Activated CD4-positive, alpha-beta T cell treated with anti-CD3 and anti-CD28 coated beads for 24 hours (primary cell): ENCODE data around the gene HACD2.

Experiments
- DNase-seq, 2 donors: peaks; one replicate each; pipeline ENCODE4 v3.0.0-alpha.2; 2020; ENCODE audit warnings: low read depth in 2 of 2

HACD2 gene, protein sequence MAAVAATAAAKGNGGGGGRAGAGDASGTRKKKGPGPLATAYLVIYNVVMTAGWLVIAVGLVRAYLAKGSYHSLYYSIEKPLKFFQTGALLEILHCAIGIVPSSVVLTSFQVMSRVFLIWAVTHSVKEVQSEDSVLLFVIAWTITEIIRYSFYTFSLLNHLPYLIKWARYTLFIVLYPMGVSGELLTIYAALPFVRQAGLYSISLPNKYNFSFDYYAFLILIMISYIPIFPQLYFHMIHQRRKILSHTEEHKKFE

DNA sequence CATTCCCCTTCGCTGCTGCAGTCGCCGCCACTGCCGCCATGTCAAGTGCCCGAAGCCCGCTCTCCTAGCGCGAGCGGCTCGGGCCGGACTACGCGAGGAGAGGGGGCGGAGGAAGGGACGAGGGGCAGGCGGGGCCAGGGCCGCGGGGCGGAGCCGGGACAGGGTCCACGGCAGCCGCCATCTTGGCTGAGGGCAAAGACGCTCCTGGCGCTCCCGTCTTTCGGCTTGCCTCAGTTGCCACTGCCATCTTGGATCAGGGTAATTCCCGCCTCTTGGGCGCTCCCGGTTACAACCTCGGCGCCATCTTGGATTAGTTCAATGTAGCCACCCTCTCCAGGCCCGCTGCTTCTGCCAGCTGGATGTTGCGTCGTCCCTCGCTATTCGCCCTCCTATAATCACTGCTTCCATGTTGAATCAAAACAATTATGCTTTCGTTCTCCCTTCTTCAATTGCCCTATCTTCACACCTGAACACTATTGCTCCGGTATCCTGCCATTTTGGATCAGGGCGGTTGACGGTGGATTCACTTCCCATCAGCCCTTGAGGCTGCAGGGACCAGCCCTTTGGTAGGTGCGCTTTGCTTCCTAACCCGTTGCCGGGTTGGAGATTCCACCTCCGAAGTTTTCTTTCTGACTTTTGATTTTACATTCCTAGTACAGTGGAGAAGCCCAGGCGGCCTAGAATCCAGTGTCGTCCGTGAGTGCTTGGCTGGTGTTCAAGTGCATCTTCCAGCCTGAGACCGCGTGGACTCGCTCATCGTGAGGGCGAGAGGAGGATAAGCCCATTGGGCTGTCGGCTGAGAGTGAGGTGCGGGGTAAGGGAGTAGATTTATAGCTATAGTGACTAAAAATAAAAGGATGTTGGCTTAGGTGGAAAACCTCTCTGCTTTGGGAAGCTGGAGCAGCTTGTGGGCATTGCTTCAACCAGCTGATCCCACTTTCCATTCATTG is at the start of gene HACD2:
HACD2 (minus strand) TSS at position 66 of the 950 bp plus-strand sequence; CDS start at position 40, 26 bp downstream.
- DNase-seq: peak; percentile 90 to 91

DNA sequence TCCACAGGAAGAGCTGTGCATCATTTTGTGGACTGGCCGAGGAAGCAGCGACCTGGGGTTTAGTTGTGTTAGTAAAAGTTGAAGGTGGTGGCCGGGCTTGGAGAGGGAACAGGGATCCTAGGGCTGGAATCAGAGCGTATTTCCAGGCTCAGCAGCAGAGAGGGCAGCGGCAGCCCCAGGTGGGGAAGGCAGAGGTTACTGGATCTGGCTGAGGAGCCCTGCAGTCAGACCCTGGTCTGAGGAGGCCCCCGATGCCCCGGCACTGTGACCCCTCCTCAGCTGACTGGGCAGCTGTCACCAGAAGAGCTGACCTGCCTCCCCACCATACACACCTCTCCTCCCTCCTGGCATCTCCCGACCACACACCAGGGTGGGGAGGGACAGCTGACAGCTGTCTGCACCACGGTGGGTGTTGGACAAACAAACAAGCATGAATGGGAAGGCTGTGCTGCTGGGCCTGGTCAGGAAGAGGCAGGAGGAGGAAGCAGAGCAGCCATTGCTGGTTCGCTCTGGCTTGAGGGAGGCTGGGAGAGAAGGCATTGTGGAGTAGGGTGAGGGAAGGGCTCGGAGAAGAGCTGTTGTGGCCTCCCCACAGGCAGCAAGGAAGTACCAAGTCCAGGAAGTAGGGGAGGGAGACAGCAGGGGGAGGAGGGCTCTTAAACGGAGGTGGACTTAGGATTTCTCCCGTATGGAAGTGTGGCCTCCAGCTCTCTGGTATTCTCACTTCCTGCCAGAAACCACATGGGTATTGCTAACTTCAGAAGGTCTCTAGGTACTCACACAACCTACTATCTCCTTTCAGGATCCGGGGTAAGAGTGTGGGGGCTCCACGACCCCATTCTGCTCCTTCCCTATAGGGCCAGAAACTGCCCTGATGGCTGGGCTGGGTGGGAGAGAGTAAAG is 49.5 kb upstream of the HACD2 start:
- DNase-seq: no peak

DNA sequence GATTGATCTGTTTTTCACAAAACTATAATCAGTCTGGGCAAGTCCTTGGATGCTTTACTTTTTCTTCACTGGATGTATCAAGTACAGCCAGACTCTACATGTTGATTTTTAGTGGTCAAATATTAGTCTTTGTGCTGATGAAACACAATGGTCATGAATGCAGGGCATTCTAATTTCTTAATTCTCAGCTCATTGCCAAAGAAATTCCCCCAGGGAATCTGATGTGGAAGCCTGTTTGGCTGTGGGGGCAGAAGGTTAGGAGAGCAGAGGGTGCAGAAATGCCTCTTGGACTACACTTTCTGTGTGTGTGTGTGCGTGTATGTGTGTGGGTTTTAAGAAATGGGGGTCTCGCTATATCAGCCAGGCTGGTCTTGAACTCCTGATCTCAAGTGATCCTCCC is 48.7 kb upstream of the HACD2 start:
- no peak for DNase-seq

DNA sequence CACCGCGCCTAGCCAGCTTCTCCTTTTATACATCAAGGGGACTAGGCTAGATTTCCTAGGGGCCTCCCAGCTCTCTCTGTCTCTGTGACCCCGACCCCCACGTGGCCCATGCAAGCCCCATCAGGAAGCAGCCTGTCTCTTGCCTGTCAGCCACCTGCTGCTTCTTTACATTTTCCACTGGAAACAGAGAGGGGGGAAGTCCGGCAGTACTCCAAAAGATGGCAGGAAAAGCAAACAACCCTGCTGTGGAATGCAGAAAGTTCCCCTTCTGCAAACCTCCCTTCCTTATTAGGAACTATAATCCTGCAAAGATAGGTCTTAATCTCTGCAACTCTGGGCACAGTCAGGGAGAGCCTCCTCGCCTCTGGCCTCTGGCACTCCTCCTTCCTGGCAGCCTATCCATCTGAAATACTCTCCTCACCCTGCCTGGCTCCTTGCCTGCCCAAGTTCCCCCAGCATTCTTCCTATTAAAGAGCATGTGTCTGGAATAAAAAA is 47.4 kb upstream of the HACD2 start:
- no peak for DNase-seq

DNA sequence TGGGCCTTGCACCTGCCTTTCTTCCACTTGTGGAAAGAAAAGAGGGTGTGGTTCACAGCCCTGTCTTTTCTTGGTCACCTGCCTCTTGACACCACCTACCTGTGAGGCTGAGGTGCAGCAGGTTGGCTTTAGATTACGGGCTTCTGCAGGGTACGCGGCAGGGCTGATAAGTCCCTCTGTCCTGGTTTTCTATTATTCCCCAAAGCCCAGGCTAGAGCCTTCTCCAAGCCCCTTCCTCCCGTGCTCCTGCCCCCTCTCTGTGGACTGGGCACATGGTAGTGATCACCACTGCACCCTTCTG is 44.8 kb upstream of the HACD2 start:
- no peak for DNase-seq

DNA sequence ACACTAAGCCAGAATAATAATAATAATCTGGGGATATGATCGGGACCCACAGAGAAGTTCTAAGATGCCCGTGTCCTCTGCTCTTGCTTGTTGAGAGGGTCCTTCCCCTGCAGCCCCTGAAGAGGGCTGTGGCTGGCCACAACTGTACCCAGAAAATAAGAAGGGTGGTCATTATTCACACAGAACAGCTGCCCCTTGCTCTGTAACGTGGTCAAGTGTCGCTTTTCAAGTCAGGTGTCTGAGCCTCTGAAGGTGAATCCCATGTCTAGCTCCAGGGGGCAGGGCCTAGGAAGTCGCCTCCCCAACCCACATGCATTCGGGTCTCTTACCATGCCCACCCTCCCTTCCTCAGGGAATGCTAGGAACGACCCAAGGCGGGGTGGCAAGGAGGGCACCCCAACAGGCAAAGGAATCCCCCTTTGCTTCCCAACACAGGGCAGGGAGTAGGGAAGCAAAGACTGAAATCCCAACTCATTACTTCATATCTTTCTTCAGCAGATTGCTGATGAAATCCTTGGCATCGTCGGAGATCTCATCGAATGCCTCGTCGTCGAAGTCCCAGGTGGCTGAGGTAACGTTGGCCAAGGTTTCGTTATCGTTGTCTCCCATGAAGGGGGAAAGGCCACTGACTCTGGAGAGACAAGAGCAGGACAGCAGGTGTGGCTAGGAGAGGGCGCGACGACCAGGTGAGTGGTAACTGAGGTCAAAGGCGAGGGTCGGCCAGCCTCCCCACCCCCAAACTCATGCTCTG is 44.3 kb upstream of the HACD2 start:
- no peak for DNase-seq

DNA sequence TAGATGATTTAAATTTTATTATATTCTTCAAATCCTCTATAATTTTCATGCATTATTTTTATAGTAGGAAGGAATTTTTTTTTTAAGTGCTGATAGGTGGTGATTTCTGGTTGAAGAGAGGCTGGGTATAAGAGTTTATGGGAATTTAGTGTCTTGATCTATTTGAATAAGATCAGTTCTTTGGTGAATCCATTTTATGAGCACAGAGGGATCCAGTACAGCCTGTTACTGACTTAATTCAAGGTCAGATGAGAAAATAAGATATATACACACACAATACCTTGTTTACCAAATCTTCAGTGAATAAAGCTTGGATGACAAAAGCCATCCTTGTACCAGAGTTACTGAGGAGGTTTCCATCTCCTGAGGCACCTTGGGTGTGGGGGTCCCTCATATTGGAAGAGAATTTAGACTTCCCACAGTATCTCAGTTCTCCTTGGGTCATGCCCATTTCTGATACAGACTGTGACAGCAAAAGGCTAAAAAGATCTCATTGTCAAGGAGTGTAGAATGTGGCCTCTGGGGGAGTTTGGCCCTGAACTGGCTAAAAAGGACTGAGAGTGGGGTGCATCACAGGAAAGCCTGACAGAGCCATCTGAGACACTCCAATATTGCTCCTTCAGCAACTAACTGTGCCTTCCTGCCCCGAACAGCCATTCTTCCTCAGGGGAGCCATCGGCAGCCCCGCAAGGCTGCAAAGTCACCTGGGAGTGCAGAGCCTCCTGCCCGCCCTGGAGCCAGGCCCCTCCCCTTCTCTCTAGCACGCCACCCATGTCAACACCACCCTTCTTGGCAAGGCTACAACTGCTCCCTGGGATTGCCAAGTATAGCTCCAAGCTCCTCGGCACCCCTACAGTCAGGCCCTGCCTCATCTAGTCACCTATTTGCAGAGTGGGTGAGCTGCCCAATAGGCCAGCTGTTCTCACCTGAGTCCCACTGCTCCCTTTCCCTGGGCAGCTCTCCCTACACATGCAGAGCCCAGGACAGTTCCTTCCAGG is 43.1 kb upstream of the HACD2 start:
- no peak for DNase-seq

DNA sequence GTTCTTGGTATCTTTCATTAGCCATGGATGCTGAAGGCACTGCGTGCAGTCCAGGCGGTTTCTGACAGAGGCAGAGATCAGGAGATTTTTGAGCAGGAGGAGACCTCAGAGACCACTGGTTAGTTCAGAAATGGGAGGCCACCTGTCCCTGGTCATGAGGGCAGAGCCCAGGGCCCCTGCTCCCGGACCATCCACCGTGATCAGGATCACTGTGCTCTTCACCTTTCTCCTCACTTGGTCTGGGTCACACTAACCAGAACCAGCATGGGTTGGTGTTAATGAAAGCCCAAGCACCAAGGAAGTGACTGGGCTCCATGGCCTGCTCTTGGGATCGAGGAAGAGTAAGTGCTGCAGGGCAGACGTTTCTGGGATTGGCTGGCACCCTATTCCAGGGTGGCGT is 42.0 kb upstream of the HACD2 start:
- DNase-seq: no peak

DNA sequence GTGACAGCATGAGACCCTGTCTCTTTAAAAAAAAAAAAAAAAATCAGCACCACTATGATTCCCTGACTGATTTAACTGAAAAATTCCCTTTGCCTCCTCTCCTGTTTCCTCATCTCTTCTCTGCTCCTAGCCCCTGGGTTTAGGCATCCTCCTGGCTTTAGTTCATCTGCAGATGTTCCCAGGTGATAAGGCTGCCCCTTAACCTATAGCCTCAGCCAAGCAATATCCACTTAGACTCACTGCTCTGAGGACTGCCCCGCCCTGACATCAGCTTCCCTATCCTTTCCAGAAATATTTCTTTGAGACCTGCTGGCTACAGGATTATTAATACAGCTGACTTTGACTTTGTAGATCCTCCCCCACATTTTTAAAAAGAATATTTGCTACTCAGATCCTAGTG is 39.4 kb upstream of the HACD2 start:
- DNase-seq: no peak

DNA sequence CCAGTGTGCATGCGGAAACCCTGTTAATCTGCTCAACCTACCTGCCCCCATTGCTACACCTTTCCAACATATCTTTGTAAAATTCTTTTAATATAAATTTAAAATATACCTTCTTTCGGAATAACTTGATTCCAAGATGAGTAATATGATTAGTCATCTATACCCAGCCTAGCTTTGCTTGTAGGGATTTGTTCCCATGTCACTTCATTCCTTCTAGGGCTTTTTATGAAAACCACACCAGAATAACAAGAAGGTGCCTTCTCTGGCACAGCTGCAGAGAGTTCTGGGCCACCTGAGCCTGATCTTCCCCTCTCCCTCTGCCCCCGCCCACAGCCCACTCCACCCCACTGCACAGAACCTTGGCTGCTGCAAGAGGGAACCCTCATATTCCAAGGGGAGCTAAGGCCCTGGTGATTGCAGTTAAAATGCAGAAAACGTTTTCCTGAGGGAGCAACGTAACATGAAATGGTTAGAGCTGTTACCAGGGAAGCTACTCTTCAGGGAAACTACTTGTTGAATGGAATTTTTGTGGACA is 38.6 kb upstream of the HACD2 start:
- no peak for DNase-seq

DNA sequence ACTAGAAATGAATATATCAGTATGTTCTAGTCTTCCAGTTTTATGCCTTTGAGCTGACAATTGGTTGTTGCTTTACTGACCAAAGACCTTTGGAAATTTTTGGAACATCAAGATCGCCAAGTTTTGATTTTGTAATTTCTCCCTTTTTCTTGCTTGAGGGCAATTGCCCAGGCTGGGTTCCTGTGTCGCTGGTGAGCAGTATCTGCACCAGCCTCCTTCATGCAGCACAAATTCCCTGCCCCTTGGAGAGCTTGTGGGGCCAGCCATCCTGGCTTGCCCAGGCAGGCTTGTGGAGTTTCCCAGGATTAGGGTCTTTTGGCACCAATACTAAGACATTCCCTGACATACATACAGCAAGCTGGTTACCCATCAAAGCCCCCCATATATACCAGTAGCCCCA is 37.9 kb upstream of the HACD2 start:
- no peak for DNase-seq

DNA sequence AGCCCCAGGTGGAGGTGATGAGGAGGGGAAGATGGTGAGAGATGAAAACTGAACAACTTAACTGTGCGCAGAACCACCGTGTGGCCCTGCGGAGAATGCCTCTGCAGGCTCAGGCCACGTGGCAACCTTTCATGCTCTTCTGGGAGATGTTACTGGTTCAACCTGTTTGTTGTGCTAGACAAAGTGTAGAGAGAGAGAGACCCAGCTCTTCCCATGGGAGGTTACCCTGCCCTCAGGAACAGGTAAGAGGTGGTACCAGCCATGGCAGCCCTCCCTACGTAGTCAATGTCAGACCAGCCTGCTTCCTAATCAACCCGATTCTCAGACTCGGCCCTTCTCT is 37.0 kb upstream of the HACD2 start:
- DNase-seq: no peak

DNA sequence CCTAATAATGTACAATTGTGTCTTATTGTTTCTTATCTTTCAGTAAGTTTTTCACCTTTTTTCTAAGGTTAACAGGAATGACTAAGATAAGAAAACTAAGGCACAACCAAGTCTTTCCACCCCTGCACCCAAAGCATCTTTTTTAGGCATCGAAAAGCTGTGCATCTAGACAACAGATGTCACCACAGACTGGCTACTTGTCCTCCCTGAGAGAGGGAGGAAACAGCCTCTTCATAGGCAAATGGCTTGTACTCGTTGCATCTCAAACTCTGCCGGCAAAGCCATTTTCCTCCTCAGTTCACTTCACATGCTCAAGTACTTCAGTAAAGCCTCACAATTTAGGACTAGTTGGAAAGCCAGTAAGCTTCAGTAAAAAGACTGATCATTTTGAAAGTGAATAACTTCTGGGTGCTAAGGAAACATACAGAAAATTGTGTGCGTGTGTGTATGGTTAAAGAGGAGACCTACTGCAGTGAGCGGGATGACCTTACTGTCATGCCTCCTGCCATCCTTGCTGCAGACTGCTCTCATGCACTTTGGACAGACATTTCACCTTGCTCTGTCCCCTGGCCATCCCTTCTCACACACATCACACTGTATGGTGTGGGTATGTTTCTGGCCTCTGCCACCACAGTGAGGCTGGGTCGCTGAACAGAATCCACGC is 36.5 kb upstream of the HACD2 start:
- no peak for DNase-seq

DNA sequence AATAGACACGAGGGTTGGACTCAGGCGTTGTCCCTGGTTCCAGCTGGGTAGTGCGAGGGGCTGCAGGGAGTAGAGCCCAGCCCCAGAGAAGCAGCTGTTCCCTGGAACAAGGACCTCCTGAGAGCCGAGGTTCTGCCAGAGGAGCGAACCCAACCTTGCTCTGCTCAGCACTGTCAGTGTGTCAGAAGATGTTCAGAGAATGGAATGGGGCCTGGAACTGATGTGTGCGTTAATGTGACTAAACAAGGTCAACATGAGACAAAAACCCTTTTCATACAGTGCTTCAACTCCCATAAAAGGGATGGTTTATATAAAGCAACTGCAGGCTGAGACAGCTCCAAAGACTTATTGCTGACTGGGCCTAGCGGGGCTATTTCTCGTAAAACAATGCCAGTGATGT is 35.5 kb upstream of the HACD2 start:
- DNase-seq: no peak

DNA sequence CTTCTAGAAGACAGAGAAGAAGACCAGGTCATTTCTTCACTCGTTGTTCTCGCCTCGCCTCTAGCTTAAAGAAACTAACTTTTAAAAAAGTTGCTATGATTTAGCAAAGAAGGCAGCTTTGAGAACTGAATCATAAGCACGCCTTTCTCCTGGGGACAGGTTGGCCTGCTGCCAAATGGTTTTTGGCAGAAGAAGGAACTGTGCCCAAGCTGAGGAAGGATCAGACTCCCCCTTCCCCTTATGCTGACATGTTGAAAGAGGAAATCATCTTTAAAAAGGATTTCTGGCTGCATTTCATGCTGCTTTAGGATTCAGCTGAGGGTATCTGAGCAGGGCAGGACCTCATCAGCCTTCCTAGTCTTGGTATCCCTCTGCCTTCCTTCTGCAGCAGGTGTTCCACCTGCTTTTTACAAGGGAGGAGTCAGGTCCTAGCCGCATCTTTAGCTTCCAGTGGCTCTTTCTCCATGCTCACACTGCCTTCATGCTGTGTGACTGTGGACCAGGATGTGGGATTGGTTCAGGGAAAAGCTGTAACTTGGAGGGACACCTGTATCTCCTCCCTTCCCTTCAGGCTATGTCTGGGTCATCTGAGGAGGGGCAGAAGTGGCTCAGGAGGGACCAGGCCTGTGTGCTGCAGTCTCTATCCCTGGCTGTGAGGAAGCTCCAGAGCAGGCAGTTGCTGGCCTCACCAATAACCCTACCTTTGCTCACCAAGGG is 34.1 kb upstream of the HACD2 start:
- no peak for DNase-seq

DNA sequence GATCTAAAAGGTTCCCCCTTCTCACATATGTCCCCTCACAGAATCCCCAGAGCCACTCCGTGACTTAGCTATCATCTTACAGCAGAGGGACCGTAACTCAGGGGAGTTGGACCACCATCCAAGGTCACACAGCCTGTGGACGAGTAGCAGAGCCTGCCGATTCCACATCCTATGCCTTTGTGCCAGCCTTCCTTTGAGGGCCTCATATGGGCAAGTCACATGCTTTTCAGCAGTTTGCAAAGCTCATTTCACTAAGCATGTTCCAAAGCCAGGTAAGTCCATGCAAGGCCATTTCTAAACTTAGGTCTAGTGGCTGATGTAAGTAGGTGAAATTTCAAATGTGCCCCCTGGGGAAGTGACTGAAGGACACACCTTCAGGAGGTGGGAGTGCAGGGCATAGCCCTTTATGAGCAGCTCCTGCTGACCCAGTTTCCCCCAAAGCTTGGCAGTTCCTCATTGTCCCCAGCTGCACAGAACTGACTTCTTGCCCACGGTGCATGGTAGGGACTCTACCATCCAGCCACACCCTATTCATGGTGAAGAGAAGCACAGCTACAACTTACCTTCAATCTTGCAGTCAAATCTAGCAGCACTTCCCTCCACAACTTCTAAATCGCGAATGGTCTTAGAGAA is 33.3 kb upstream of the HACD2 start:
- no peak for DNase-seq

DNA sequence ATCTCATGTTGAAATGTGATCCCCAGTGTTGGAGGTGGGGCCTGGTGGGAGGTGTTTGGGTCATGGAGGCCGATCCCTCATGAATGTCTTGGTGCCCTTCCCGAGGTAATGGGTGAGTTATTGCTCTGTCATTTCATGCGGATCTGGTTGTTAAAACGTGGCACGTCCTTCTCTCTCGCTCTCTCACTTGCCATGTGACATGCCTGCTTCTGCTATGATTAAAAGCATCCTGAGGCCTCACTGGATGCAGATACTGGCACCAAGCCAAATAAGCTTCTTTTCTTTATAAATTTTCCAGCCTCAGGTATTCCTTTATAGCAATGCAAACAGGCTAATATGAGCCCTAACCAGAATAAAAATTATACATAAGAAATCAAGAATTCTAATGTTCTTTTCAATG is 31.7 kb upstream of the HACD2 start:
- no peak for DNase-seq

DNA sequence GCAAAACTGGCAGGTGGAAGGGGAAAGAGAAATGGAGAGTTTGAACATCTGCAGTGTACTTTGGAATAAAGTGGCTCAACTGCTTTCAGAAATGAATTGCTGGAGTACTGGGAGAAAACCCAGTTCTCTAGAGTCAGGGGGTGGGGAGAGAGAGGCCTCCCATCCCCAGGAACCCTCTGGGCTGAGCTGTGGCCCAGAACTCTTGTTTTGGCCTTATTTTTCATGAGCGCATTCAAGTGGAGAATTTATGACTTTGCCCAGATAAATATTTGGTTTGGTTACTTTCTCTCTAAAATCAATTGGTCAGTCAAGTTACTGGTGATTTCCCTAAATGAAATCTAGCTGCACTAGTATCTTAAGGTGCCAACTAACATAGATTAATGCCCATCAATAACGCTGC is 28.7 kb upstream of the HACD2 start:
- no peak for DNase-seq
